ENCODE results near the gene LPIN3. TPM values are rescaled to one million over a fixed set of nuclear protein-coding genes. Genes with fewer than 3 reads are reported as not detected.
A peak's percentile ranks its signal among the peaks of the same experiment; 100 is the strongest.

LPIN3 gene
- total RNA-seq, 4 donors from 2014 or later, result 7.6 to 19.8 (median 10.7) TPM

DNA sequence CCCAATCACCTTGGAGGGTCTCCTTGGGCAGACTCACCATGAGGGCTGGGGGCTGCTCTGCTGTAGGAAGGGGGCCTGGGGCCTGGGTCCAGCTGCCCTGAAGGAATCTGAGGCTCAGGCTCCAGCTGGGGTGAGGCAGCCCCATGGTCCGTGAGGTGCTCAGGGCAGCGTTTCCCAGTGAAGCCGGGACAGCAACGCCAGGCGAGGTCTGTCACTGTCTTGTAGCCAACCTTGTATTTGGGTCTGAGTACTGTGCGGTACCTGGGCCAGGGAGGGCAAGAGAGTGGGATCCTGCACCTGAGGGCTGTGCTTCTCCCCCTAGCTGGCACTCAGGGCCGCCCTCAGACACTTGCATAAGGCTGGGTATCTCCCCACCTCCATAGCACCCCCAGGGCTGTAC lies 23.0 kb downstream of the LPIN3 start:
- WGBS, result 100% methylated on average over 5 of the region's 7 CpGs
- Histone ChIP-seq H3K36me3 (peaks cover 0 to 8% (median 2%) of the 10 kb centered on the region in 4 donors), H3K27ac (replicated peaks in 1 of 4) (no peak overlapping the region), H3K4me1 (peaks cover 13 to 20% (median 19%) of the 10 kb centered on the region in 4 donors), H3K27me3 (peaks cover 0 to 52% (median 17%) of the 10 kb centered on the region in 4 donors), H3K4me3 (no peak overlapping the region), H3K9me3 (no peaks in the 10 kb centered on the region)
- no peak for DNase-seq (ENCODE audit: extremely low spot score)
- intact Hi-C loops (cut with DNase I), result no loop called here
- TF ChIP-seq POLR2A (IDR thresholded peaks at IDR 0.05; ENCODE audit: low read depth) (no peak), POLR2AphosphoS5 (IDR thresholded peaks at IDR 0.05) (no peak), CTCF (IDR thresholded peaks at IDR 0.05) (no peak), EP300 (IDR thresholded peaks at IDR 0.05) (no peak)

DNA sequence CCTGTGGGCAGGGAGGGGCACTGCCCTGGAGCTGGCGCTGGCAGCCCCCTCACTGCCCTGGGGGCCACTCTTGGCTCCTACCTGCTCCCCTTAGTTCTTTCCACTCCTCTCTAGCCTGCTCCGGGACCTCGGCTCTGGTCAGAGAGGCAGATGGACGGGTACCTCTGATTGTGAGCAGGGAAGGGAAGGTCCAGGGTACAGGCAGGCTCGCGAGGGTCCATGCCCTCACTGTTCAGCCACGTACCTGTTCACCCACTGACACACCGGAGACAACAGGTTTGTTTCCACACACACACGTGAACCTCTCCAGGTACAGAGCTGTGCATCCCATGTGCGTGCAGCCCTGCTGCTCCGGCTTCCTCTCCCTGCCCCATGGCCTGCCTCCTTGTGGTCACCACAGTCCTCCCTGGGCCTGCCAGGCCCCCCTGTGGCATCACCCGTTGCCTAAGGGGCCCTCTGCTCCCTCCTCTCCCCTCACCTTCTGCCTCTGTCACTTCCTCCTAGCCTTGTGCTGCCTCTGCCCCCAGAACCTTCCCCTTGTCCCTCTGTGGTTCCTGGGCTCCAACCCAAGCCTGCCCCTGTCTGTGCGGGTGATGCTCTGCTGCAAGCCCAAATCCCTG lies 23.7 kb downstream of the LPIN3 start:
- H3K4me3 ChIP-seq, result no peak overlapping the region
- peaks cover 13 to 20% (median 19%) of the 10 kb centered on the region in 4 donors for H3K4me1 ChIP-seq
- H3K9me3 ChIP-seq, result no peaks in the 10 kb centered on the region
- no peak overlapping the region for H3K27ac ChIP-seq (replicated peaks in 1 of 4)
- TF ChIP-seq POLR2A (IDR thresholded peaks at IDR 0.05; ENCODE audit: low read depth) (no peak), CTCF (IDR thresholded peaks at IDR 0.05) (no peak)
- DNase-seq (ENCODE audit: extremely low spot score), result no peak
- WGBS, result 91% methylated on average over 7 of the region's 13 CpGs
- peaks cover 0 to 57% (median 17%) of the 10 kb centered on the region in 4 donors for H3K27me3 ChIP-seq
- intact Hi-C loops (cut with DNase I), result no loop called here
- peaks cover 0 to 6% (median 0%) of the 10 kb centered on the region in 4 donors for H3K36me3 ChIP-seq

GRCh38 chr20:41364967-41365765 lies 24.5 kb downstream of the LPIN3 start:
- Histone ChIP-seq H3K27me3 (peaks cover 0 to 57% (median 17%) of the 10 kb centered on the region in 4 donors), H3K36me3 (no peaks in the 10 kb centered on the region), H3K4me3 (peak overlapping the region in 2 of 4 donors; percentile 50 to 53), H3K27ac (replicated peaks in 1 of 4) (no peak overlapping the region), H3K4me1 (peaks cover 13 to 20% (median 17%) of the 10 kb centered on the region in 4 donors), H3K9me3 (no peaks in the 10 kb centered on the region)
- TF ChIP-seq EP300 (IDR thresholded peaks at IDR 0.05) (no peak), POLR2A (IDR thresholded peaks at IDR 0.05; ENCODE audit: low read depth) (no peak), POLR2AphosphoS5 (IDR thresholded peaks at IDR 0.05) (no peak), CTCF (IDR thresholded peaks at IDR 0.05) (no peak)
- DNase-seq (ENCODE audit: extremely low spot score), result no peak
- intact Hi-C loops (cut with DNase I), result no loop called here
- 87% methylated on average over 18 of the region's 19 CpGs for WGBS

DNA sequence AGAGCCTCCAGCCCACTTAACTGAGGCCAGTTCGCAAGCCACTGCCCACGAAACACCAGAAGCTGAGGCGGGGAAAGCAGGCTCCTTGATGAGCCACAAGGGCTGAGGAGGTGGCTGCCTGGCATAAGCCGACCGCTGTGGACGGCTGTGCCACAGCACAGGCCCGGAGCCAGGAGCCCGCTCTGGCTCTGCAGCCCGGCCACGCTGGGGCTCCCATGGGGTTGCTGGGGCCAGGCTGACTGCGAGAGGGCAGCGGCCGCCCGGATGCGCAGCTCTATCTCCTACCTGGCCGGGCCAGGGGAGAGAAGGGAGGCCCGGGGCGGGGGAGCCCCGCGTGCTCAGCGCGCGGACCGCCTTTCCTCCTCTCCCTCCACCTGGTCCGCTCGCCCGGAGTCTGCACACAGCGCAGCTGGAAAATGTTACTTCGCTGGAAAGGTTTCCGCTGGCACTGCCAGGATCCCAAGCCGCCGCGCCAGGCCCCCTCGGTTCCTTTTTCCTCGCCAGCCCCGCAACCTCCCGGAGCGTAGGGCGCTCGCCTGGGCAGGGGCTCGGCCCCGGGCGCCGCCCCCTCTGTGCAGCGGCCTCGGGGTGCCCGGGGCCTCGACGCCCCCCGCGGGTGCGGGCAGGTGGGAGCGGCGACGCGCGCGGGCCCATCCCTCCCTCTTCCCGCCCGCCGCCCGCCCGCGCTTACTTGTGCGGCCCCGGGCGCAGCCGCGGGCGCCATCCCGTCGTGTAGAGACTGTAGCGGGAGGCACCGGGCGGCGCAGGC lies 25.3 kb downstream of the LPIN3 start:
- Histone ChIP-seq H3K36me3 (no peaks in the 10 kb centered on the region), H3K9me3 (peaks cover 0 to under 1% (median 0%) of the 10 kb centered on the region in 4 donors), H3K27me3 (peaks cover 0 to 57% (median 17%) of the 10 kb centered on the region in 4 donors), H3K27ac (replicated peaks in 1 of 4) (no peak overlapping the region), H3K4me1 (peaks cover 13 to 20% (median 16%) of the 10 kb centered on the region in 4 donors), H3K4me3 (peak overlapping the region; percentile 50 to 61 (median 53))
- DNase-seq (ENCODE audit: extremely low spot score), result no peak
- TF ChIP-seq CTCF (IDR thresholded peaks at IDR 0.05) (no peak), POLR2A (IDR thresholded peaks at IDR 0.05; ENCODE audit: low read depth) (no peak), EP300 (IDR thresholded peaks at IDR 0.05) (no peak), POLR2AphosphoS5 (IDR thresholded peaks at IDR 0.05) (no peak)
- intact Hi-C loops (cut with DNase I), result no loop called here
- WGBS, result 16% methylated on average over 13 of the region's 76 CpGs
